Vagina (tissue), 2 donors: ENCODE data around the gene TSPYL1.
A peak's percentile ranks its signal among the peaks of the same experiment; 100 is the strongest.

ENCODE experiments used
- CTCF ChIP-seq, 3 experiments: fragments of 450-650 bp in 2 of 3; fragments of 200-600 bp in 1 of 3; sonication (generic) in 1 of 3; IDR thresholded peaks; one replicate each; pipeline ENCODE4 v1.5.1; 2017 to 2019; ENCODE audit warnings: antibody characterized with exemption in 3 of 3, mild to moderate bottlenecking in 2 of 3, moderate library complexity in 2 of 3
- POLR2A ChIP-seq, 2 donors: fragments of 450-650 bp; IDR thresholded peaks; one replicate each; pipeline ENCODE4 v1.6.1; 2017; ENCODE audit warnings: antibody characterized with exemption in 2 of 2, mild to moderate bottlenecking in 2 of 2, moderate library complexity in 2 of 2
- POLR2AphosphoS5 ChIP-seq, 2 donors: sonication (generic); formaldehyde crosslinking; IDR thresholded peaks; one replicate each; pipeline ENCODE4 v1.9.0; 2017; ENCODE audit warnings: antibody characterized with exemption in 2 of 2, mild to moderate bottlenecking in 2 of 2, low read depth in 1 of 2; ENCODE audit not compliant: insufficient read depth in 1 of 2

- TF ChIP-seq CTCF (IDR thresholded peaks at IDR 0.05) (no peak), POLR2A (IDR thresholded peaks at IDR 0.05) (peak in 1 of 2 donors; percentile 99), POLR2AphosphoS5 (IDR thresholded peaks at IDR 0.05; ENCODE audit: insufficient read depth in 1 of 2, low read depth in 1 of 2) (peak; percentile 91 to 100)
Observed at GRCh38 chr6:116279232-116280160, at the start of gene TSPYL1.
